Upper lobe of left lung (tissue), 6 donors: Measurements from ENCODE around the gene COL2A1. TPM values are rescaled to one million over a fixed set of nuclear protein-coding genes. Genes with fewer than 3 reads are reported as not detected.

Source experiments
- ATAC-seq, 2 donors: fragments of 200-7000 bp; cut with Tn5 transposase; one replicate each; pipeline ENCODE4 v1.9.1; 2022; ENCODE audit warnings: mild to moderate bottlenecking in 2 of 2, moderate library complexity in 2 of 2; ENCODE audit not compliant: low FRiP score in 2 of 2
- DNase-seq, 2 donors: peaks; one replicate each; pipeline ENCODE4 v3.0.0-alpha.2; 2019 to 2020
- H3K27ac ChIP-seq, 4 donors: fragments of 200-600 bp; sonication (generic); one replicate each; pipeline ENCODE4 v1.5.1; 2016 to 2019
- H3K27me3 ChIP-seq, 4 donors: fragments of 200-600 bp; sonication (generic); one replicate each; pipeline ENCODE4 v1.5.1; 2017 to 2019
- H3K36me3 ChIP-seq, 4 donors: fragments of 200-600 bp; sonication (generic); one replicate each; pipeline ENCODE4 v1.5.1; 2016 to 2019
- H3K4me1 ChIP-seq, 4 donors: fragments of 200-600 bp; sonication (generic); one replicate each; pipeline ENCODE4 v1.5.1; 2018 to 2019
- H3K4me3 ChIP-seq, 4 donors: fragments of 200-600 bp; sonication (generic); one replicate each; pipeline ENCODE4 v1.5.1; 2017 to 2019; ENCODE audit warnings: mild to moderate bottlenecking in 2 of 4, moderate library complexity in 1 of 4
- H3K9me3 ChIP-seq, 4 donors: fragments of 200-600 bp; sonication (generic); one replicate each; pipeline ENCODE4 v1.5.1; 2018 to 2019
- EP300 ChIP-seq, 4 donors: sonication (generic); formaldehyde crosslinking; IDR thresholded peaks; one replicate each; pipeline ENCODE4 v1.5.1; 2017; ENCODE audit warnings: antibody characterized with exemption in 4 of 4, control low read depth in 2 of 4
- POLR2A ChIP-seq, 4 donors: fragments of 450-650 bp; IDR thresholded peaks; one replicate each; pipeline ENCODE4 v1.5.1; 2016 to 2017; ENCODE audit warnings: antibody characterized with exemption in 4 of 4, mild to moderate bottlenecking in 2 of 4
- POLR2AphosphoS5 ChIP-seq, 2 donors: sonication (generic); formaldehyde crosslinking; IDR thresholded peaks; one replicate each; pipeline ENCODE4 v1.5.1; 2017; ENCODE audit warnings: antibody characterized with exemption in 2 of 2
- WGBS, 2 donors: methylation state at CpG; one replicate each; pipeline ENCODE4 v1.1.5; 2017 to 2018; 5-methylcytosine and 5-hydroxymethylcytosine counted together
- total RNA-seq, 6 donors: library from RNA; depleted of rRNA in 4 of 6; stranded (reverse); fragments of >200 nt in 4 of 6; gene quantifications; one replicate each; pipeline versions ENCODE4 v1.1.0 to v1.2.1, GENCODE V29; 2016 to 2021
- TF ChIP-seq, protein P1 (sequence below), 6 experiments: fragments of 450-650 bp in 4 of 6; fragments of 200-600 bp in 2 of 6; sonication (generic) in 2 of 6; IDR thresholded peaks; one replicate each; pipeline ENCODE4 v1.5.1; 2016 to 2019; ENCODE audit warnings: antibody characterized with exemption in 6 of 6
- donor health status: DM: no; HTN: no; CAD: no; lungs with moderate emphysema.
- donor health status: DM: no; HTN: yes; CAD: no; lungs with severe emphysema.

COL2A1 gene
- total RNA-seq, 6 donors from 2014 or later: 0.34 TPM; not detected in 5

DNA sequence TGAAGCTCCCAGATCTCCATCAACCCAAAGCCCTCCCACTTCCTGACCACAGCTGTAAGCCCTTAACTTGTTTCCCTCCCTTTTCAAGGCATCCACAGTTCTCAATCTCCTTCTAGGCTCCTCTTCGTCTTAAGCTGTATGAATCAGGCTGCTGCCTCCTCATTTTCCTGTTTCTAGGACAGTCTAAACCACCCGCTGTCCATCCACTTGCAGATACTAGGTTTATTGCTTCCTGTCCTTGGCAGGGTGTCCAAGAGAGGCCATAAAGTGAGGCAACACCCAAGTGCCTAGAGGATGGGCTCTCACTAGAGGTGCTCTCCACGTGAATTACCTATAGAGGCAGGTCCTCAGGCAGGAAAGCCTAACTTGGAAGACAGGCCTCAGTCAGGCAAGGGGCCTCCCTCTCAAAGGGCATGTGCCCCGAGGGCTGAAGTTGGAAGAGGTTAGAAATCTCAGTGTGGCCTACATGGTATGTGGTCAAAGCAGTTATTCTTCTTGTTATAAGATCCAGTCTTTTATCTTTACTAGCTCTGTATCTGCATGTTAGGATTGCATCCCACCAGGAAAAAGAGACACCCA is 49.7 kb downstream of the COL2A1 start:
- H3K4me1 ChIP-seq: peaks cover 0 to 5% (median 1%) of the 10 kb centered on the region in 4 donors
- TF ChIP-seq POLR2A (IDR thresholded peaks at IDR 0.05) (no peak), EP300 (IDR thresholded peaks at IDR 0.05) (no peak), POLR2AphosphoS5 (IDR thresholded peaks at IDR 0.05) (no peak)
- TF ChIP-seq, protein P1, sequence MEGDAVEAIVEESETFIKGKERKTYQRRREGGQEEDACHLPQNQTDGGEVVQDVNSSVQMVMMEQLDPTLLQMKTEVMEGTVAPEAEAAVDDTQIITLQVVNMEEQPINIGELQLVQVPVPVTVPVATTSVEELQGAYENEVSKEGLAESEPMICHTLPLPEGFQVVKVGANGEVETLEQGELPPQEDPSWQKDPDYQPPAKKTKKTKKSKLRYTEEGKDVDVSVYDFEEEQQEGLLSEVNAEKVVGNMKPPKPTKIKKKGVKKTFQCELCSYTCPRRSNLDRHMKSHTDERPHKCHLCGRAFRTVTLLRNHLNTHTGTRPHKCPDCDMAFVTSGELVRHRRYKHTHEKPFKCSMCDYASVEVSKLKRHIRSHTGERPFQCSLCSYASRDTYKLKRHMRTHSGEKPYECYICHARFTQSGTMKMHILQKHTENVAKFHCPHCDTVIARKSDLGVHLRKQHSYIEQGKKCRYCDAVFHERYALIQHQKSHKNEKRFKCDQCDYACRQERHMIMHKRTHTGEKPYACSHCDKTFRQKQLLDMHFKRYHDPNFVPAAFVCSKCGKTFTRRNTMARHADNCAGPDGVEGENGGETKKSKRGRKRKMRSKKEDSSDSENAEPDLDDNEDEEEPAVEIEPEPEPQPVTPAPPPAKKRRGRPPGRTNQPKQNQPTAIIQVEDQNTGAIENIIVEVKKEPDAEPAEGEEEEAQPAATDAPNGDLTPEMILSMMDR (IDR thresholded peaks at IDR 0.05): no peak
- no peaks in the 10 kb centered on the region for H3K27me3 ChIP-seq
- whole genome bisulfite sequencing, 2 donors: 76 to 79% methylated on average over 4 of the region's 4 CpGs
- no peaks in the 10 kb centered on the region for H3K36me3 ChIP-seq
- H3K9me3 ChIP-seq: no peaks in the 10 kb centered on the region
- DNase-seq: no peak
- ATAC-seq: no peak
- no peak overlapping the region for H3K27ac ChIP-seq
- H3K4me3 ChIP-seq: no peak overlapping the region

GRCh38 chr12:47954058-47954457 is 50.2 kb downstream of the COL2A1 start:
- Histone ChIP-seq H3K4me3 (no peak overlapping the region), H3K27ac (no peak overlapping the region), H3K9me3 (no peaks in the 10 kb centered on the region), H3K27me3 (no peaks in the 10 kb centered on the region), H3K4me1 (peaks cover 0 to 8% (median 3%) of the 10 kb centered on the region in 4 donors), H3K36me3 (no peaks in the 10 kb centered on the region)
- no peak for TF ChIP-seq POLR2AphosphoS5 (IDR thresholded peaks at IDR 0.05)
- no peak for TF ChIP-seq EP300 (IDR thresholded peaks at IDR 0.05)
- TF ChIP-seq, protein P1 (IDR thresholded peaks at IDR 0.05): no peak
- no peak for TF ChIP-seq POLR2A (IDR thresholded peaks at IDR 0.05)
- ATAC-seq (peak in 1 of 2 donors; percentile 24), DNase-seq (peak in 1 of 2 donors; percentile 40)
- WGBS, 2 donors: 60 to 87% methylated on average over 2 to 8 of the region's 8 CpGs

DNA sequence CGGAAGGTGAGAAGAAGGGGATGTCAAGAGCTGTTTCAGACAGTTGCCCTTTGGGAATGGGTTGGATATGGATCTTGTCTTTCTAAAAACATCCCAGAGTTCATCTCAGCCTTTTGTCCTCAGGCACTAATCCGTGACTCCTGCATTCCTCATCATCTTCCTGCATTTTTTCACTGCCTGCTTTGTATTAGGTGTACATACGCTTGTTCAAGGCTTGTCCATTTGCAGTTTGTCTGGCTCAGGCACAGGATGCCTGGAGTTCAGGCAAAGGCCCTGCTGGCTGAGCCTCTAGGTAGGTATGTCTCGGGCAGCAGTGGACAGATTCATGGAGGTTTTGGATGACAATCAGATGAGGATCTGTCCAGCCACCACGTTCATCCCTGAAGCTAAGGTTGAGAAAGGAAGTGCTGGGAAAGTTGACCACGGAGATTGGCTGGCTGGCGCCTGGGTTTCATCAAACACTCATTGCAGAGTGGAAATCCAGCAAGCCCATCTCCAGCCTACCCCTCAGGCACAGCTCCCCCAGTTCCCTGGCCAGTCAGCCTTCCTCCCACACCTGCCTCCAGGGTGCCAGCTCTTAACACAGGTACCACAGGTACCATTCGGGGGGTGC is 53.3 kb downstream of the COL2A1 start:
- DNase-seq: no peak
- TF ChIP-seq EP300 (IDR thresholded peaks at IDR 0.05) (no peak), POLR2AphosphoS5 (IDR thresholded peaks at IDR 0.05) (no peak), POLR2A (IDR thresholded peaks at IDR 0.05) (no peak)
- TF ChIP-seq, protein P1 (IDR thresholded peaks at IDR 0.05): no peak
- WGBS, 2 donors: 75 to 81% methylated on average over 7 to 8 of the region's 8 CpGs
- no peak overlapping the region for H3K27ac ChIP-seq
- no peaks in the 10 kb centered on the region for H3K36me3 ChIP-seq
- H3K9me3 ChIP-seq: no peaks in the 10 kb centered on the region
- ATAC-seq: no peak
- peaks cover 0 to 22% (median 5%) of the 10 kb centered on the region in 4 donors for H3K4me1 ChIP-seq
- no peak overlapping the region for H3K4me3 ChIP-seq
- H3K27me3 ChIP-seq: no peaks in the 10 kb centered on the region

GRCh38 chr12:47949441-47950341 is 54.6 kb downstream of the COL2A1 start:
- TF ChIP-seq, protein P1 (IDR thresholded peaks at IDR 0.05): peak; percentile 72 to 90 (median 84)
- TF ChIP-seq EP300 (IDR thresholded peaks at IDR 0.05): no peak
- TF ChIP-seq POLR2A (IDR thresholded peaks at IDR 0.05): no peak
- TF ChIP-seq POLR2AphosphoS5 (IDR thresholded peaks at IDR 0.05): no peak
- H3K36me3 ChIP-seq: no peaks in the 10 kb centered on the region
- peaks cover 0 to 22% (median 5%) of the 10 kb centered on the region in 4 donors for H3K4me1 ChIP-seq
- H3K27me3 ChIP-seq: no peaks in the 10 kb centered on the region
- DNase-seq (peak; percentile 86 to 89), ATAC-seq (peak; percentile 87 to 93)
- H3K4me3 ChIP-seq: no peak overlapping the region
- H3K27ac ChIP-seq: no peak overlapping the region
- H3K9me3 ChIP-seq: no peaks in the 10 kb centered on the region
- 55% methylated on average over 32 of the region's 32 CpGs for WGBS, 2 donors
